ENCODE measurements around the gene LPCAT1. TPM values are rescaled to one million over a fixed set of nuclear protein-coding genes. Genes with fewer than 3 reads are reported as not detected.

The LPCAT1 gene
- total RNA-seq, 1 donor from 2014 or later: 25.3 TPM

- FAIRE-seq (no peak), DNase-seq (ENCODE audit: low read depth) (no peak)
- Histone ChIP-seq H3K27me3 (ENCODE audit: control insufficient read depth, insufficient read depth, low read length) (no peaks in the 10 kb centered on the region), H3K36me3 (ENCODE audit: control insufficient read depth, insufficient read depth, low read length) (peaks cover 10% of the 10 kb centered on the region), H3K4me3 (ENCODE audit: low read depth, low read length) (no peak overlapping the region)
- peak; percentile 25 for TF ChIP-seq CTCF (IDR thresholded peaks at IDR 0.05; ENCODE audit: insufficient read depth, low read length, severe bottlenecking)
Measured at GRCh38 chr5:1468247-1468612, 55.5 kb downstream of the LPCAT1 start.

GRCh38 chr5:1467341-1468246 lies 56.2 kb downstream of the LPCAT1 start:
- TF ChIP-seq CTCF (IDR thresholded peaks at IDR 0.05; ENCODE audit: insufficient read depth, low read length, severe bottlenecking): no peak
- no peaks in the 10 kb centered on the region for H3K27me3 ChIP-seq (ENCODE audit: control insufficient read depth, insufficient read depth, low read length)
- no peak overlapping the region for H3K4me3 ChIP-seq (ENCODE audit: low read depth, low read length)
- FAIRE-seq: no peak
- peaks cover 7% of the 10 kb centered on the region for H3K36me3 ChIP-seq (ENCODE audit: control insufficient read depth, insufficient read depth, low read length)
- DNase-seq (ENCODE audit: low read depth): no peak

- no peak for TF ChIP-seq CTCF (IDR thresholded peaks at IDR 0.05; ENCODE audit: insufficient read depth, low read length, severe bottlenecking)
- H3K27me3 ChIP-seq (ENCODE audit: control insufficient read depth, insufficient read depth, low read length): no peaks in the 10 kb centered on the region
- FAIRE-seq: no peak
- DNase-seq (ENCODE audit: low read depth): no peak
- no peak overlapping the region for H3K4me3 ChIP-seq (ENCODE audit: low read depth, low read length)
- H3K36me3 ChIP-seq (ENCODE audit: control insufficient read depth, insufficient read depth, low read length): peaks cover 7% of the 10 kb centered on the region
Measured at GRCh38 chr5:1466631-1467265, 57.0 kb downstream of the LPCAT1 start.

- Histone ChIP-seq H3K36me3 (ENCODE audit: control insufficient read depth, insufficient read depth, low read length) (peaks cover 7% of the 10 kb centered on the region), H3K4me3 (ENCODE audit: low read depth, low read length) (no peak overlapping the region), H3K27me3 (ENCODE audit: control insufficient read depth, insufficient read depth, low read length) (no peaks in the 10 kb centered on the region)
- FAIRE-seq: no peak
- no peak for DNase-seq (ENCODE audit: low read depth)
- no peak for TF ChIP-seq CTCF (IDR thresholded peaks at IDR 0.05; ENCODE audit: insufficient read depth, low read length, severe bottlenecking)
Measured at GRCh38 chr5:1465966-1466471, 57.7 kb downstream of the LPCAT1 start.

GRCh38 chr5:1465117-1465516 lies 58.6 kb downstream of the LPCAT1 start:
- FAIRE-seq: no peak
- Histone ChIP-seq H3K4me3 (ENCODE audit: low read depth, low read length) (no peak overlapping the region), H3K27me3 (ENCODE audit: control insufficient read depth, insufficient read depth, low read length) (no peaks in the 10 kb centered on the region), H3K36me3 (ENCODE audit: control insufficient read depth, insufficient read depth, low read length) (peaks cover 7% of the 10 kb centered on the region)
- no peak for DNase-seq (ENCODE audit: low read depth)
- no peak for TF ChIP-seq CTCF (IDR thresholded peaks at IDR 0.05; ENCODE audit: insufficient read depth, low read length, severe bottlenecking)

Data from bronchial epithelial cell (primary cell).